CD14-positive monocyte (primary cell): Measurements from ENCODE around the gene FOXN1. TPM values are rescaled to one million over a fixed set of nuclear protein-coding genes. Genes with fewer than 3 reads are reported as not detected.
A peak's percentile ranks its signal among the peaks of the same experiment; 100 is the strongest.

Source experiments
- DNase-seq, 3 donors: peaks; one replicate each; pipeline ENCODE4 v3.0.0-alpha.2; 2011 to 2022
- H2AFZ ChIP-seq: 2 replicates; pipeline ENCODE4 v1.6.0; 2012; ENCODE audit warnings: mild to moderate bottlenecking, low read depth, low read length, inconsistent platforms; ENCODE audit not compliant: insufficient read depth, poor library complexity, severe bottlenecking
- H3K27ac ChIP-seq, 2 donors: 1 replicate in 1 of 2; 2 replicates in 1 of 2; pipeline ENCODE4 v1.5.1; 2012 to 2013; ENCODE audit warnings: low read length in 2 of 2, control low read depth in 1 of 2, inconsistent platforms in 1 of 2, low read depth in 1 of 2, mild to moderate bottlenecking in 1 of 2
- H3K27me3 ChIP-seq, 2 donors: one replicate each; pipeline versions ENCODE4 v1.6.0 to v1.6.1; 2011 to 2013; ENCODE audit warnings: low read length in 2 of 2; ENCODE audit not compliant: control insufficient read depth in 2 of 2, insufficient read depth in 2 of 2
- H3K36me3 ChIP-seq, 2 donors: replicated peaks in 1 of 2; 1 replicate in 1 of 2; 2 replicates in 1 of 2; pipeline versions ENCODE4 v1.5.1 to v1.6.1; 2012 to 2013; ENCODE audit warnings: low read length in 2 of 2, control low read depth in 1 of 2, inconsistent platforms in 1 of 2, mild to moderate bottlenecking in 1 of 2; ENCODE audit not compliant: insufficient read depth in 2 of 2, control insufficient read depth in 1 of 2
- H3K4me1 ChIP-seq, 2 donors: 1 replicate in 1 of 2; 2 replicates in 1 of 2; pipeline versions ENCODE4 v1.5.1 to v1.6.1; 2012 to 2013; ENCODE audit warnings: low read length in 2 of 2, control low read depth in 1 of 2, inconsistent platforms in 1 of 2, mild to moderate bottlenecking in 1 of 2, moderate library complexity in 1 of 2; ENCODE audit not compliant: insufficient read depth in 2 of 2, control insufficient read depth in 1 of 2
- H3K4me2 ChIP-seq: replicated peaks from 2 replicates; pipeline ENCODE3; 2012; ENCODE audit warnings: low read length, moderate library complexity, mild to moderate bottlenecking; ENCODE audit not compliant: poor library complexity, severe bottlenecking; ENCODE audit errors: extremely low read depth
- H3K4me3 ChIP-seq, 3 experiments: fragments of 200-600 bp in 1 of 3; sonication (generic) in 1 of 3; replicated peaks in 1 of 3; 1 replicate in 2 of 3; 2 replicates in 1 of 3; pipeline ENCODE4 v1.5.1; 2011 to 2013; ENCODE audit warnings: low read length in 3 of 3, mild to moderate bottlenecking in 3 of 3, control low read depth in 2 of 3, low read depth in 2 of 3, inconsistent platforms in 1 of 3, moderate library complexity in 1 of 3
- H3K79me2 ChIP-seq: 2 replicates; pipeline ENCODE4 v1.6.0; 2012; ENCODE audit warnings: mild to moderate bottlenecking, control low read depth, inconsistent platforms, low read length, moderate library complexity; ENCODE audit not compliant: insufficient read depth
- H3K9ac ChIP-seq: 2 replicates; pipeline ENCODE4 v1.6.0; 2017; ENCODE audit warnings: low read length, mild to moderate bottlenecking; ENCODE audit not compliant: insufficient read depth, poor library complexity, severe bottlenecking
- H3K9me3 ChIP-seq, 2 donors: replicated peaks in 1 of 2; 1 replicate in 1 of 2; 2 replicates in 1 of 2; pipeline versions ENCODE4 v1.5.1 to v1.6.1; 2012 to 2013; ENCODE audit warnings: low read length in 2 of 2, control low read depth in 1 of 2; ENCODE audit not compliant: control insufficient read depth in 1 of 2, insufficient read depth in 1 of 2
- H4K20me1 ChIP-seq: 2 replicates; pipeline ENCODE4 v1.6.0; 2012; ENCODE audit warnings: mild to moderate bottlenecking, low read length, control low read depth, moderate library complexity; ENCODE audit not compliant: insufficient read depth
- H3K27ac Mint-ChIP-seq, 7 donors: one replicate each; pipeline ENCODE4 v1.8.0; 2020; ENCODE audit warnings: mild to moderate bottlenecking in 7 of 7, mixed read lengths in 7 of 7, moderate library complexity in 6 of 7, inconsistent platforms in 2 of 7
- H3K27me3 Mint-ChIP-seq, 3 donors: one replicate each; pipeline ENCODE4 v1.8.0; 2021 to 2022; ENCODE audit warnings: low read depth in 3 of 3, mild to moderate bottlenecking in 3 of 3, mixed read lengths in 3 of 3, moderate library complexity in 3 of 3, inconsistent platforms in 1 of 3
- H3K36me3 Mint-ChIP-seq, 2 donors: one replicate each; pipeline ENCODE4 v1.8.0; 2020; ENCODE audit warnings: mixed read lengths in 2 of 2, inconsistent platforms in 1 of 2, mild to moderate bottlenecking in 1 of 2
- H3K4me1 Mint-ChIP-seq: one replicate; pipeline ENCODE4 v1.8.0; 2020; ENCODE audit warnings: mild to moderate bottlenecking, mixed read lengths
- H3K4me3 Mint-ChIP-seq, 2 donors: one replicate each; pipeline ENCODE4 v1.8.0; 2020; ENCODE audit warnings: mild to moderate bottlenecking in 2 of 2, mixed read lengths in 2 of 2, moderate library complexity in 1 of 2
- H3K9me3 Mint-ChIP-seq, 7 donors: one replicate each; pipeline ENCODE4 v1.8.0; 2020 to 2022; ENCODE audit warnings: mixed read lengths in 7 of 7, mild to moderate bottlenecking in 6 of 7, moderate library complexity in 6 of 7, inconsistent platforms in 2 of 7
- CTCF ChIP-seq: fragments of 200-600 bp; IDR thresholded peaks from one replicate; pipeline ENCODE4 v1.8.0; 2022; ENCODE audit warnings: antibody characterized with exemption, mild to moderate bottlenecking
- WGBS: methylation state at CpG from one replicate; pipeline ENCODE4 v1.1.5; 2013; ENCODE audit warnings: missing lambda C conversion rate; ENCODE audit not compliant: insufficient coverage; 5-methylcytosine and 5-hydroxymethylcytosine counted together
- intact Hi-C, 2 donors: fragments of 100-400 bp; cut with micrococcal nuclease; formaldehyde crosslinking; loops; one replicate each; pipeline versions ENCODE4 v1.15.0 to v1.15.1; 2023
- polyA plus RNA-seq, 3 donors: library from polyadenylated mRNA; depleted of rRNA in 1 of 3; unstranded in 2 of 3; stranded (reverse) in 1 of 3; fragments of 300-500 nt in 2 of 3; fragments of >200 nt in 1 of 3; fragmentation: Illumina TruSeq in 2 of 3; gene quantifications; 1 replicate in 2 of 3; 2 replicates in 1 of 3; pipeline ENCODE4 v1.2.3, GENCODE V29; 2012 to 2021

FOXN1 gene
- polyA plus RNA-seq, 3 donors = not detected

- no peak overlapping the region for H3K9ac ChIP-seq
- no peak overlapping the region for H3K4me3 Mint-ChIP-seq
- H3K4me1 Mint-ChIP-seq = no peaks in the 10 kb centered on the region
- H3K9me3 ChIP-seq = no peaks in the 10 kb centered on the region
- no peaks in the 10 kb centered on the region for H3K4me1 ChIP-seq
- no peaks in the 10 kb centered on the region for H3K36me3 Mint-ChIP-seq
- 97% methylated on average over 5 of the region's 9 CpGs for WGBS
- no peaks in the 10 kb centered on the region for H3K79me2 ChIP-seq
- H3K4me2 ChIP-seq = no peak overlapping the region
- intact Hi-C loops = no loop called here
- DNase-seq = no peak
- peaks cover 0 to 6% (median 2%) of the 10 kb centered on the region in 7 donors for H3K9me3 Mint-ChIP-seq
- no peak overlapping the region for H3K27ac Mint-ChIP-seq
- no peak overlapping the region for H2AFZ ChIP-seq
- H3K4me3 ChIP-seq = no peak overlapping the region
- H4K20me1 ChIP-seq = no peaks in the 10 kb centered on the region
- peaks cover 0 to 6% (median 3%) of the 10 kb centered on the region in 3 donors for H3K27me3 Mint-ChIP-seq
- H3K36me3 ChIP-seq = no peaks in the 10 kb centered on the region
- no peaks in the 10 kb centered on the region for H3K27me3 ChIP-seq
- no peak for TF ChIP-seq CTCF
- H3K27ac ChIP-seq = no peak overlapping the region
Observed at GRCh38 chr17:28493460-28493859, 12.7 kb upstream of the FOXN1 start.

- Histone ChIP-seq H2AFZ (no peak overlapping the region), H3K4me1 (no peaks in the 10 kb centered on the region), H3K4me3 (no peak overlapping the region), H3K4me2 (no peak overlapping the region), H3K79me2 (no peaks in the 10 kb centered on the region), H3K9me3 (no peaks in the 10 kb centered on the region), H3K9ac (no peak overlapping the region), H3K36me3 (no peaks in the 10 kb centered on the region), H3K27me3 (no peaks in the 10 kb centered on the region), H3K27ac (no peak overlapping the region), H4K20me1 (no peaks in the 10 kb centered on the region)
- Mint-ChIP-seq H3K4me3 (no peak overlapping the region), H3K27ac (no peak overlapping the region), H3K9me3 (peaks cover 0 to 6% (median 2%) of the 10 kb centered on the region in 7 donors), H3K4me1 (no peaks in the 10 kb centered on the region), H3K36me3 (no peaks in the 10 kb centered on the region), H3K27me3 (peaks cover 1 to 6% (median 3%) of the 10 kb centered on the region in 3 donors)
- DNase-seq = peak; percentile 57 to 72 (median 59)
- intact Hi-C loops = loop anchor here (2.0 kb wide), 3 partner anchors 46 to 118 kb away; no protein-coding TSS in a partner anchor
- TF ChIP-seq CTCF = peak; percentile 94
- 69% methylated on average over 11 of the region's 15 CpGs for WGBS
Observed at GRCh38 chr17:28494445-28495188, 11.5 kb upstream of the FOXN1 start.
